Measurements from ENCODE around the gene TINAGL1.

Gene TINAGL1

DNA sequence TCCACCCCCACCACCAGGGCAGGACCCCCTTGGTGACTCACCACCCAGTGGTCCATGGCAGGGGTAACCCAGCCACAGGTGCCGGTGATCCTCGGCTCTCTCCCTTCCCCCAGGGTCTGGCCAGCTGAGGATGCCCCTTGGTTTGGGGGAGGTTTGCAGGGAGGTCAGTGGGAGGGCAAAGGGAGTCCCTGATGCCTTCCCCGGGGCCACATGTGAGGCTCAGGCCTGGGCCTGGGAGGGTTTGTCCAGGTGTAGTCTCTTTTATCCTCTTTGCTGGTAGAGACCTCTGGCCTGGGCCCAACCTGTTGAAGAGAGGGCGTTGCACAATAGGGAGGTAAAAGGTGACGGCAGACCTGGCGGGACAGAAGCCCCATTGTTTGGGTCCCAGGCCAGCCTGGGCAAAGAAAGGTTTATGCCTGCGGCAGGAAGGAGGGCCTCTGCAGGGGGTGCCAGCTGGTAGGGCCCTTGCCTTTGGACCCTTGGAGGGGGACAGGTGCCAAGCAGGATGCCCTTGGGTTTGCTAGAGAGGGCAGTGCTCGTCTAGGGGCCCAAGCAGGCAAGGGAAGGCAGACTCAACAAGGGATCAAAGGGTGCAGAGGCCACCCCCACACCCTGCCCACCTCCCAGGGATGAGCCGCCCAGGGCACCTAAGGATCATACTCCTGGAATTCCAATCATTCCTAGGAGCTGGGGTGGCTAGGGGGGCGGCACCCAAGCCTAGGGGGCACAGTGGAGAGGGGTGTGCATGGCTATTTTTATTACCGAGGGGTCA is 760 bp upstream of the TINAGL1 start:
- no peak overlapping the region for H3K4me3 ChIP-seq (ENCODE audit: low read length)
- peaks cover 14% of the 10 kb centered on the region for H3K4me1 ChIP-seq (ENCODE audit: control insufficient read depth, insufficient read depth, low read length)
- no CpG with 5 or more reads among the region's 11 CpGs for WGBS (ENCODE audit: insufficient coverage, insufficient read length)
- no peak for DNase-seq (ENCODE audit: low read depth, low spot score)
- H3K27me3 ChIP-seq (ENCODE audit: control insufficient read depth, insufficient read depth, low read length), result no peaks in the 10 kb centered on the region
- H3K9me3 ChIP-seq (ENCODE audit: control insufficient read depth, insufficient read depth, low read length), result no peaks in the 10 kb centered on the region
- H3K27ac ChIP-seq (ENCODE audit: low read length), result no peak overlapping the region
- no peaks in the 10 kb centered on the region for H3K36me3 ChIP-seq (ENCODE audit: control insufficient read depth, insufficient read depth, low read length)

DNA sequence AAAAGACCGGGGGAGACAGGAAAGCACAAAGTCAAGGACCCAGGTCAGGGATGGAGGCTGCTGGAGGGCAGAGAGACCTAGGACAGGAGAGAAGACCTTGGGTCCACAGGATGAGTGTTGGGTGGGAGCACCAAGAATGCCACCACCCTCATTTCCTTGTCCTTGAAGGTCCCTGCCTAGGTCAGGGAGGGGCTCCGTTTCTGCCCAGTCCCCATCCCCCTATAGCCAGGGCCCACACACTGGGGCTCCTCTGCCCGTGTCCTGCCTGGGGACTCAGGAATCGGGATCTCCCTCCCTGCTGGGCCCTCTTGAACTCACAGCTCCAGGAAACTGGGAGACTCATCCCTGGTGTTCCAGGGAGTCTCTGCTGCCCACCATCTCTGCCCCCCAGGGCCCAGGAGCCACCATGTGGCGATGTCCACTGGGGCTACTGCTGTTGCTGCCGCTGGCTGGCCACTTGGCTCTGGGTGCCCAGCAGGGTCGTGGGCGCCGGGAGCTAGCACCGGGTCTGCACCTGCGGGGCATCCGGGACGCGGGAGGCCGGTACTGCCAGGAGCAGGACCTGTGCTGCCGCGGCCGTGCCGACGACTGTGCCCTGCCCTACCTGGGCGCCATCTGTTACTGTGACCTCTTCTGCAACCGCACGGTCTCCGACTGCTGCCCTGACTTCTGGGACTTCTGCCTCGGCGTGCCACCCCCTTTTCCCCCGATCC is 584 bp downstream of the TINAGL1 start:
- Histone ChIP-seq H3K27ac (ENCODE audit: low read length) (no peak overlapping the region), H3K4me3 (ENCODE audit: low read length) (no peak overlapping the region), H3K4me1 (ENCODE audit: control insufficient read depth, insufficient read depth, low read length) (peaks cover 15% of the 10 kb centered on the region), H3K27me3 (ENCODE audit: control insufficient read depth, insufficient read depth, low read length) (no peaks in the 10 kb centered on the region), H3K36me3 (ENCODE audit: control insufficient read depth, insufficient read depth, low read length) (no peaks in the 10 kb centered on the region), H3K9me3 (ENCODE audit: control insufficient read depth, insufficient read depth, low read length) (no peaks in the 10 kb centered on the region)
- WGBS (ENCODE audit: insufficient coverage, insufficient read length), result no CpG with 5 or more reads among the region's 27 CpGs
- no peak for DNase-seq (ENCODE audit: low read depth, low spot score)

DNA sequence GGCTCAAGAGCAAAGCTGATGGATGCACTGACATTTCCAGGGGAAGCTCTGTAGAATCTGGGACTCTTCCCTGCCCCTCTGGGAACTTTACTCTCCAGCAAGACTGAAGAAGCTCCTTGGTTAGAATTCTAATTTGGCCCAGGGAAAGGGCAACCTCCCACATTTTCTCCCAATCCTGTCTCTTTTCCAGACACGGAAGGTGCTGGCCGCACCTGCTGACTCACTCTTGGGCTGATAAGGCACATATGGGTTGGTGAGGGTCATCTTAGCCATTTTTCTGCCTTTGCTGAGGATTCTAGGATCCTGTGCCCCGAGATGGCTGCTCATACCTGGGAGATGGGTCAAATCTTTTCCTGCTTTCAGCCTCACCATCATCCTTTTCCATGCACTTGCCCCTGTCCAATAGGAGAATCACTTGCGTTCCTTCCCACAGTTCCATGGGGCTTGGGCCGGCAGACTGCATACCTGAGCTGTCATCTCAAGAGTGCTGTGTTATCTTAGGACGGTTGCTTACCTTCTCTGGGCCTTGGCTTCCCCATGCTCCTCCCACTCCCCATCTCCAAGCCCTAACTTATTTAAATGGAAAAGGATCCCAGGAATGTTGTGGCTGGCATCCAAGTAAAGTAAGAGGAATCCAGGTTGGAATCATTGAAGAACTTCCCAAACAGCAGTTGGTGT is 1.3 kb downstream of the TINAGL1 start:
- Histone ChIP-seq H3K4me3 (ENCODE audit: low read length) (no peak overlapping the region), H3K27ac (ENCODE audit: low read length) (no peak overlapping the region), H3K9me3 (ENCODE audit: control insufficient read depth, insufficient read depth, low read length) (no peaks in the 10 kb centered on the region), H3K4me1 (ENCODE audit: control insufficient read depth, insufficient read depth, low read length) (peaks cover 15% of the 10 kb centered on the region), H3K27me3 (ENCODE audit: control insufficient read depth, insufficient read depth, low read length) (no peaks in the 10 kb centered on the region), H3K36me3 (ENCODE audit: control insufficient read depth, insufficient read depth, low read length) (no peaks in the 10 kb centered on the region)
- WGBS (ENCODE audit: insufficient coverage, insufficient read length), result no CpG with 5 or more reads among the region's 6 CpGs
- no peak for DNase-seq (ENCODE audit: low read depth, low spot score)

DNA sequence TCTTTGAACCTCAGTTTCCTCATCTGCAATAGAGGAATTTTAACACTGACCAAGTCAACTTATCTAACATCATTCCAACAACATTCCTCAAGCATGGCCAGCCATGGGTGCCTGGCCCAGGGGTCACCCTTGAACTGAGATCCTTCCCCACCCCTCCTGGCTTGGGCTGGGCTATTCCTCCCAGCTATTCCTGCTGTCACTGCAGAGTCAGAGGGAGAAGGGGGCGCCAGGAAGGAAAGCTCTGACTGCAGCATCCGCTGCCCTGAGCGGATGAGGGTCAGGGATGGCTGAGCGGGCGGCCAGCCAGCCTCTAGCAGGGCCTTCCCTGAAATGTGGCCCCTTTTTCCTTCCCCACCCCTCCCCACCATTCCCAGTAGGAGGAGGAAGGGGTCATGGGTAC is 3.1 kb downstream of the TINAGL1 start:
- H3K27me3 ChIP-seq (ENCODE audit: control insufficient read depth, insufficient read depth, low read length), result no peaks in the 10 kb centered on the region
- H3K36me3 ChIP-seq (ENCODE audit: control insufficient read depth, insufficient read depth, low read length), result no peaks in the 10 kb centered on the region
- H3K4me3 ChIP-seq (ENCODE audit: low read length), result no peak overlapping the region
- no CpG with 5 or more reads among the region's 5 CpGs for WGBS (ENCODE audit: insufficient coverage, insufficient read length)
- no peak overlapping the region for H3K27ac ChIP-seq (ENCODE audit: low read length)
- peaks cover 20% of the 10 kb centered on the region for H3K4me1 ChIP-seq (ENCODE audit: control insufficient read depth, insufficient read depth, low read length)
- H3K9me3 ChIP-seq (ENCODE audit: control insufficient read depth, insufficient read depth, low read length), result no peaks in the 10 kb centered on the region
- no peak for DNase-seq (ENCODE audit: low read depth, low spot score)

DNA sequence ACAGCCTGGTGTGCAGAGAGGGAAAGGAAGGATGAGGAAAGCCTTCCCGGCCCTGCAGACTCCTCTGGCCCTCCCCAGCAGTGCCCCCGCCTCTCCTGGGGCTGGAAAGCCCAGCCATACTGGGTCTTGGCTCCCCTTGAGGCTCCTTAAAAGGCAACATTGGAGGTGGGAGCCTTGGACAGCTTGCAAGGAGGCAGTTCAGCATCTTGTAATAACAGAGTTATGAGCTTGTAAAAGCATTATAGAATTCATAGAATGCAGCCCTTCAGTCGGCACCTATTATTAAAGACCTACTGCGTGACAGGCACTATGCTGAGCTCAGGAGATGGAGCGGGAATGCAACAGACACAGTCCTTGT is 4.2 kb downstream of the TINAGL1 start:
- Histone ChIP-seq H3K27ac (ENCODE audit: low read length) (no peak overlapping the region), H3K36me3 (ENCODE audit: control insufficient read depth, insufficient read depth, low read length) (no peaks in the 10 kb centered on the region), H3K9me3 (ENCODE audit: control insufficient read depth, insufficient read depth, low read length) (no peaks in the 10 kb centered on the region), H3K4me1 (ENCODE audit: control insufficient read depth, insufficient read depth, low read length) (peaks cover 18% of the 10 kb centered on the region), H3K27me3 (ENCODE audit: control insufficient read depth, insufficient read depth, low read length) (no peaks in the 10 kb centered on the region), H3K4me3 (ENCODE audit: low read length) (no peak overlapping the region)
- no peak for DNase-seq (ENCODE audit: low read depth, low spot score)
- no CpG with 5 or more reads among the region's 5 CpGs for WGBS (ENCODE audit: insufficient coverage, insufficient read length)

DNA sequence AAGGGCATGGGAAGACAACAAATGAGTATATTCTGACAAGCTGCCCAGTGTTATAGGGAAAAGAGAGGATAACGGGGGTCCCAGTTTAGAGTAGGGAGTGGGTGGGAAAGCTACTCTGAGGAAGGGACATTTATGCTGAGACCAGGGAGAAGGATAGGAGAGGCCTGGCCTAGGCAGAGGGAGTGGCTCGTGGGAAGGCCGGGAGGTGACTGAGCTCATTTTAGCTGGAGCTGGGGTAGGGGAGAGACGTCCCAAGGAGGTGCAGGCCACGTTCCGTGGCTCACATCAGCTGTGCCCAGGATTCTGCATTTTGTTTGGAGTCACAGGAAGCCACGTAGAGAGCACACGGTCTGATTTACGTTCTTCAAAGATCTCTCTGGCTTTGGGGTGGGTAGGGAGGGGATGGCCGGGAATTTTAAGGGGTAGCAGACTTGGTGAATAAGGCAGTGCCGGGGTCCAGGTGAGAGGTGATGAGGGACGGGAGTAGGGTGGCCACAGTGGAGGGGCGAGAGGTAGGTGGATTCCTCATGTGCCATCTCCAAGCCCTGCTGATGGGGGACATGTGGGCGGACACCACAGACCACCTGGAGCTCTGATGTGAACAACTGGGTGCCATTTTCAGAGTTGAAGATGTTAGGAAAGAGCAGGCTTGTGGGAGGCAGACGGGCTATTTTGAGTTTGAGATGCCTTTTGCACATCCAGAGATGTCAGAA is 4.7 kb downstream of the TINAGL1 start:
- Histone ChIP-seq H3K36me3 (ENCODE audit: control insufficient read depth, insufficient read depth, low read length) (no peaks in the 10 kb centered on the region), H3K9me3 (ENCODE audit: control insufficient read depth, insufficient read depth, low read length) (no peaks in the 10 kb centered on the region), H3K4me1 (ENCODE audit: control insufficient read depth, insufficient read depth, low read length) (peaks cover 15% of the 10 kb centered on the region), H3K27ac (ENCODE audit: low read length) (no peak overlapping the region), H3K4me3 (ENCODE audit: low read length) (no peak overlapping the region), H3K27me3 (ENCODE audit: control insufficient read depth, insufficient read depth, low read length) (no peaks in the 10 kb centered on the region)
- no peak for DNase-seq (ENCODE audit: low read depth, low spot score)
- no CpG with 5 or more reads among the region's 15 CpGs for WGBS (ENCODE audit: insufficient coverage, insufficient read length)

DNA sequence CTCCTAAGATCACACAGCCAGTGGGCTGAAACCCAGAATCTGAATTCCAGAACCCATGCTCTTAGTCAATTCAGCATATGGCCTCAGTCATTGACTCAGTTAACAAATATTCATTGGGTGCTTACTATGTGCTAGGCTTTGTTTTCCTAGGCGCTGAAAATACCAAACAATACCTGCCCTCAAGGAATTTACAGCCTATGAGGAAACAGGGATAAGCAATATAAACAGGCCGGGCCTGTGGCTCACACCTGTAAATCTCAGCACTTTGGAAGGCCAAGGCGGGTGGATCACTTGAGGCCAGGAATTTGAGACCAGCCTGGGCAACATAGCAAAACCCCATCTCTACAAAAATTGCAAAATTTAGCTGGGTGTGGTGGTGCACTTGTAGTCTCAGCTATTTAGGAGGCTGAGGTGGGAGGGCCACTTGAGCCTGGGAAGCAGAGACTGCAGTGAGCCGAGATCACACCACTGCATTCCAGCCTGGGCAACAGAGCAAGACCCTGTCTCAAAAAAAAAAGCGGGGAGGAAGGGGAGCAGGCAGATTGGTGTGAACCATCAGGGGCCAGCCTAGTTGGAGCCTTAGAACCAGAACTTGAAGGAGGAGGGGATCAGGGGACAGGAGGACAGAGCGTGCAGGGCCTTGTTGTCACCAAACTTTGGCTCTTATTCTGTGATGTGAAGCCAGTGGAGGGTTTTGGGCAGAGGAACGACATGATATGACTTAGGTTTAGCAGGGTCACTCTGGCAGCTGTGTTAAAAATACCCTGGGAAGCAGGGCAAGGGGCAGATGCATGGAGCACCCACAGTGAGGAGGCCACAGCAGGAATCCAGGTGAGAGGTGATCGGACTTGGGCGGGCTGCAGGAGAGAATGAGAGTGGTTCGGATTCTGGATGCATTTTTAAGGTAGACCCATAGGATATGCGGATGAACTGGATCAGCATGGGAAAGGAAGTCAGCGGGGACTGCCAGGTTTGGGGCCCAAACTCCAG is 5.8 kb downstream of the TINAGL1 start:
- no CpG with 5 or more reads among the region's 12 CpGs for WGBS (ENCODE audit: insufficient coverage, insufficient read length)

DNA sequence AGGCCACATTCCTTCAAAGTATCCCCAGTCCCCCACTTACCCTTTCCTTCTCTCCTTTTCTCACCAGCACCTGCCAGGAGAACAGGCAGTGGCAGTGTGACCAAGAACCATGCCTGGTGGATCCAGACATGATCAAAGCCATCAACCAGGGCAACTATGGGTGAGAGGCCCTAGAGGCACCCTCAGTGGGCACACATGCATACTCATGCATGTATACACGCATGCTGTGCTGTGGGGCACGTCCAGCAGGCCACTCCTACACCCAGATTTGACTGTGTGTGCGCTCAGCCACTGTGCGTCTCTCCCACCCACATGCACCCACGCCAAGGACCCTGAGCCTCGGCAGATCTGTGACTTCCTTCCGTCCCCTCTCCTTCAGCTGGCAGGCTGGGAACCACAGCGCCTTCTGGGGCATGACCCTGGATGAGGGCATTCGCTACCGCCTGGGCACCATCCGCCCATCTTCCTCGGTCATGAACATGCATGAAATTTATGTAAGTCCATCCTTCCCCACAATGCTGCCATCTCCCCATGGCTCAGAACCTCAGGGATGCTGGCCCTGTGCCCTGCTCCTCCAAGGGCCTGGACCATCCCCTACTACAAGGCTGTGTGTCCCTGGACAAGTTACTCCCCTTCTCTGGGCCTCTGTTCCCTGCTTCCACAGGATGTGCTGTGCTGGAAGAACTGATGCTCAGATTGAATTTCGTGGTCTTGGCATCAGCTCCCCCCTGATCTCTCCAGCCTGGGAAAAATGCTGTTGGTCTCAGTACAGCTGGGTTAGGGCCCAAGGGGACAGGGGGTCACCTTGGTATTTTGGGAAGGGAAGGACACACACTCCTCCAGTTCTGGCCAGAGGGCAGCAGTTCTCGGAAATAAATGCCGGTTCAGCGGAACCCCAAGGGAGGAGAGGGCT is 7.0 kb downstream of the TINAGL1 start:
- Histone ChIP-seq H3K4me1 (ENCODE audit: control insufficient read depth, insufficient read depth, low read length) (peaks cover 15% of the 10 kb centered on the region), H3K4me3 (ENCODE audit: low read length) (no peak overlapping the region), H3K27me3 (ENCODE audit: control insufficient read depth, insufficient read depth, low read length) (no peaks in the 10 kb centered on the region), H3K36me3 (ENCODE audit: control insufficient read depth, insufficient read depth, low read length) (no peaks in the 10 kb centered on the region), H3K27ac (ENCODE audit: low read length) (no peak overlapping the region), H3K9me3 (ENCODE audit: control insufficient read depth, insufficient read depth, low read length) (no peaks in the 10 kb centered on the region)
- WGBS (ENCODE audit: insufficient coverage, insufficient read length), result no CpG with 5 or more reads among the region's 16 CpGs
- DNase-seq (ENCODE audit: low read depth, low spot score), result no peak

More for the DNA sequence above, 5.8 kb downstream of the TINAGL1 start:
- no peaks in the 10 kb centered on the region for H3K9me3 ChIP-seq (ENCODE audit: control insufficient read depth, insufficient read depth, low read length)
- H3K36me3 ChIP-seq (ENCODE audit: control insufficient read depth, insufficient read depth, low read length), result no peaks in the 10 kb centered on the region
- peaks cover 13% of the 10 kb centered on the region for H3K4me1 ChIP-seq (ENCODE audit: control insufficient read depth, insufficient read depth, low read length)
- no peak for DNase-seq (ENCODE audit: low read depth, low spot score)
- no peaks in the 10 kb centered on the region for H3K27me3 ChIP-seq (ENCODE audit: control insufficient read depth, insufficient read depth, low read length)
- no peak overlapping the region for H3K4me3 ChIP-seq (ENCODE audit: low read length)
- no peak overlapping the region for H3K27ac ChIP-seq (ENCODE audit: low read length)

All from iPS DF 6.9 (cell line).